SU-DHL-6 (cell line): ENCODE data around the gene RAG1.

ENCODE experiments used
- H2AFZ ChIP-seq: fragments of 200-600 bp; sonication (generic); 2 replicates; pipeline ENCODE4 v1.6.1; 2014; ENCODE audit warnings: low read depth, mild to moderate bottlenecking, moderate library complexity, mixed read lengths, antibody characterized with exemption, low read length; ENCODE audit not compliant: severe bottlenecking
- H3F3A ChIP-seq: fragments of 200-600 bp; shearing (Covaris generic); 2 replicates; pipeline ENCODE4 v1.6.0; 2016; ENCODE audit warnings: antibody characterized with exemption, mild to moderate bottlenecking; ENCODE audit not compliant: insufficient read depth
- H3K27ac ChIP-seq: fragments of 200-600 bp; sonication (generic); 2 replicates; pipeline ENCODE4 v1.5.1; 2016; ENCODE audit warnings: low read depth, mild to moderate bottlenecking, low read length, moderate library complexity, mixed read lengths
- H3K27me3 ChIP-seq: fragments of 200-600 bp; sonication (generic), shearing (Covaris generic); 2 replicates; pipeline ENCODE4 v1.6.0; 2014; ENCODE audit warnings: mild to moderate bottlenecking, low read length
- H3K36me3 ChIP-seq: fragments of 200-600 bp; sonication (generic); 2 replicates; pipeline ENCODE4 v1.6.1; 2014; ENCODE audit warnings: mild to moderate bottlenecking, low read length, mixed read lengths
- H3K4me2 ChIP-seq: fragments of 300-600, 200-600 bp; shearing (Covaris generic), sonication (generic); 2 replicates; pipeline ENCODE4 v1.6.0; 2014; ENCODE audit warnings: low read length, low read depth, mild to moderate bottlenecking; ENCODE audit not compliant: poor library complexity, severe bottlenecking
- H3K4me3 ChIP-seq: fragments of 200-600 bp; sonication (generic); 2 replicates; pipeline ENCODE4 v1.5.1; 2014; ENCODE audit warnings: antibody characterized with exemption, low read length, mild to moderate bottlenecking, mixed read lengths; ENCODE audit not compliant: insufficient read depth, poor library complexity, severe bottlenecking
- H3K79me2 ChIP-seq: fragments of 200-600 bp; sonication (generic); 2 replicates; pipeline ENCODE4 v1.6.1; 2014; ENCODE audit warnings: mild to moderate bottlenecking, low read length, moderate library complexity; ENCODE audit not compliant: insufficient read depth
- H3K9ac ChIP-seq: fragments of 200-600 bp; sonication (generic); 2 replicates; pipeline ENCODE4 v1.7.0; 2014; ENCODE audit warnings: mild to moderate bottlenecking, low read length
- H3K9me2 ChIP-seq: fragments of 200-600 bp; sonication (generic); replicated peaks from 2 replicates; pipeline ENCODE4 v1.6.1; 2014; ENCODE audit warnings: low read length; ENCODE audit not compliant: insufficient read depth
- H3K9me3 ChIP-seq: fragments of 200-600 bp; sonication (generic); 2 replicates; pipeline ENCODE4 v1.6.1; 2014; ENCODE audit warnings: low read length, mixed read lengths; ENCODE audit not compliant: insufficient read depth
- H4K20me1 ChIP-seq: fragments of 200-600 bp; sonication (generic); 2 replicates; pipeline ENCODE4 v1.6.1; 2014; ENCODE audit warnings: low read depth, mild to moderate bottlenecking, antibody characterized with exemption, low read length, moderate library complexity, mixed read lengths
- CTCF ChIP-seq: fragments of 200-600 bp; sonication (generic); IDR thresholded peaks from one replicate; pipeline ENCODE4 v1.5.1; 2017; ENCODE audit warnings: antibody characterized with exemption, mild to moderate bottlenecking, low read length, moderate library complexity; ENCODE audit not compliant: insufficient read depth, poor library complexity, severe bottlenecking
- EZH2phosphoT487 ChIP-seq: fragments of 200-600 bp; sonication (generic), shearing (Covaris generic); conservative IDR thresholded peaks from 2 replicates; pipeline ENCODE4 v1.6.1; 2018; ENCODE audit warnings: mild to moderate bottlenecking, antibody characterized with exemption, low read length, moderate library complexity, mixed read lengths

The RAG1 gene

DNA sequence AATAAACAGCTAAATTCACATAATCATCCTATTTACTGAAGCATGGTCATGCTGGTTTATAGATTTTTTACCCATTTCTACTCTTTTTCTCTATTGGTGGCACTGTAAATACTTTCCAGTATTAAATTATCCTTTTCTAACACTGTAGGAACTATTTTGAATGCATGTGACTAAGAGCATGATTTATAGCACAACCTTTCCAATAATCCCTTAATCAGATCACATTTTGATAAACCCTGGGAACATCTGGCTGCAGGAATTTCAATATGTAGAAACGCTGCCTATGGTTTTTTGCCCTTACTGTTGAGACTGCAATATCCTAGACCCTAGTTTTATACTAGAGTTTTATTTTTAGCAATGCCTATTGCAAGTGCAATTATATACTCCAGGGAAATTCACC, 10.7 kb downstream of the RAG1 start:
- peaks cover 15% of the 10 kb centered on the region; the same call in 1 of the 2 replicates for H3K9me3 ChIP-seq
- H3K27me3 ChIP-seq: no peaks in the 10 kb centered on the region
- H3K4me2 ChIP-seq: no peak overlapping the region
- TF ChIP-seq CTCF (no peak), EZH2phosphoT487 (no peak)
- H3F3A ChIP-seq: no peaks in the 10 kb centered on the region
- H3K9ac ChIP-seq: no peak overlapping the region
- H2AFZ ChIP-seq: no peak overlapping the region
- H4K20me1 ChIP-seq: no peaks in the 10 kb centered on the region
- no peaks in the 10 kb centered on the region for H3K36me3 ChIP-seq
- no peak overlapping the region for H3K4me3 ChIP-seq
- H3K27ac ChIP-seq: no peak overlapping the region
- no peaks in the 10 kb centered on the region for H3K79me2 ChIP-seq
- no peaks in the 10 kb centered on the region for H3K9me2 ChIP-seq

GRCh38 chr11:36581536-36581935, 13.7 kb downstream of the RAG1 start:
- H3K36me3 ChIP-seq: no peaks in the 10 kb centered on the region

GRCh38 chr11:36583667-36584066, 15.9 kb downstream of the RAG1 start:
- Histone ChIP-seq H3K4me2 (no peak overlapping the region), H3K4me3 (no peak overlapping the region)
- TF ChIP-seq CTCF (no peak), EZH2phosphoT487 (no peak)

More at GRCh38 chr11:36581536-36581935, 13.7 kb downstream of the RAG1 start:
- Histone ChIP-seq H4K20me1 (no peaks in the 10 kb centered on the region), H3K9me2 (no peaks in the 10 kb centered on the region), H3F3A (no peaks in the 10 kb centered on the region), H3K27ac (no peak overlapping the region), H3K27me3 (no peaks in the 10 kb centered on the region), H3K9me3 (peaks cover 15% of the 10 kb centered on the region; the same call in 1 of the 2 replicates), H3K79me2 (no peaks in the 10 kb centered on the region), H3K4me2 (no peak overlapping the region), H2AFZ (no peak overlapping the region), H3K9ac (no peak overlapping the region), H3K4me3 (no peak overlapping the region)
- no peak for TF ChIP-seq EZH2phosphoT487
- no peak for TF ChIP-seq CTCF

More at GRCh38 chr11:36583667-36584066, 15.9 kb downstream of the RAG1 start:
- Histone ChIP-seq H4K20me1 (no peaks in the 10 kb centered on the region), H3K79me2 (no peaks in the 10 kb centered on the region), H3K27me3 (no peaks in the 10 kb centered on the region), H3K27ac (no peak overlapping the region), H2AFZ (no peak overlapping the region), H3K36me3 (no peaks in the 10 kb centered on the region), H3K9me3 (peaks cover 15% of the 10 kb centered on the region; the same call in 1 of the 2 replicates), H3F3A (no peaks in the 10 kb centered on the region), H3K9me2 (no peaks in the 10 kb centered on the region), H3K9ac (no peak overlapping the region)
